GM12891 (cell line): Measurements from ENCODE around the gene ZNF385A.

Experiments
- POLR2A ChIP-seq: IDR thresholded peaks from 2 replicates; pipeline ENCODE4 v1.6.1; 2011; ENCODE audit warnings: low read depth, low read length, control low read depth
- POLR2AphosphoS5 ChIP-seq: IDR thresholded peaks from 2 replicates; pipeline ENCODE4 v1.6.1; 2011; ENCODE audit warnings: low read depth, low read length, control low read depth
- POU2F2 ChIP-seq: IDR thresholded peaks from 2 replicates; pipeline ENCODE4 v1.6.1; 2011; ENCODE audit warnings: low read depth, mild to moderate bottlenecking, control low read depth, low read length, moderate library complexity
- TAF1 ChIP-seq: IDR thresholded peaks from 2 replicates; pipeline ENCODE4 v1.6.1; 2011; ENCODE audit warnings: low read depth, low read length, control low read depth

DNA sequence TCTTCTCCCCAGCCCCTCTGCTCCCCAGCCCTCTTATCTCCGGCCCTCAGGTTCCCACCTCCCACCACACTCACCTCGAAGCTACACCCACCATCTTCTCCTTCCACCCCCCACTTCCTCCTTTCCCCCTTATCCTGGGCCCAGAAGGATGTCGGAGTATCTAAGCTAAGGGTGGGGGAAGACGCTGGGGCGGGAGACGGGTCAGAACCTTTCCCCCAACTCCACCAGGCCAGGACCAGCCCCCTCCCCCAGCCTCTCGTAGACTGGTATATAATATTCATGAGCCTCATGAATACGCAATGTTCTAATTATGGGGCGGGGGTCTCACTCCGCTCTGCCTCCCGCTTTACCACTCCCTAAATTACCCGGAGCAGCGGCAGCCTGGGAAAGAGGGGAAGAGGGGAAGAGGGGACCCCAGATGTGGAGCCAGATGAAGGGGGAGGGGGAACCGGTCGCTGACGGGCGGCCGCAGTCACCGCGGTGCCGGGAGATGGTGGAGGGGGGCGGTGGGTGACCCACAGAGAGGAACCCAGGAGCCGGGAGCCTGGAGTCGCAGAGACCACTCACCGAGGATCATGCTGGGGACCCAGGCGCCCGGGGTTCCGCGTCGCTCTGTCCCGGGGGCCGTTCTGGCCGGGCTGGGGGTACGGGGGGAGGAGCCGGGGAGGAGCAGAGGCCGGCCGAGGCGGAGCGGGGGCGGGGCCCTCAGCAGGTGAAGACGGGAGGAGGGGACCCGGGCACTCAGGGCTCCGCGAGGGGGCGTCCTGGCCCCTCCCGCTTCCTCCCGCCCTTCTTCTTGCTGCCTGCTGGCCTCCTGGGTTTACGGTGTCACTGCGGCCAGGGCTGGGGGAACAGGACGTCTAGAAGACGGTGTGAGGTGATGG lies 6.4 kb upstream of the ZNF385A start:
- TF ChIP-seq POLR2A = no peak
- TF ChIP-seq TAF1 = no peak
- no peak for TF ChIP-seq POLR2AphosphoS5
- TF ChIP-seq POU2F2 = no peak
